Measurements from ENCODE around the gene BTBD2.

The BTBD2 gene

DNA sequence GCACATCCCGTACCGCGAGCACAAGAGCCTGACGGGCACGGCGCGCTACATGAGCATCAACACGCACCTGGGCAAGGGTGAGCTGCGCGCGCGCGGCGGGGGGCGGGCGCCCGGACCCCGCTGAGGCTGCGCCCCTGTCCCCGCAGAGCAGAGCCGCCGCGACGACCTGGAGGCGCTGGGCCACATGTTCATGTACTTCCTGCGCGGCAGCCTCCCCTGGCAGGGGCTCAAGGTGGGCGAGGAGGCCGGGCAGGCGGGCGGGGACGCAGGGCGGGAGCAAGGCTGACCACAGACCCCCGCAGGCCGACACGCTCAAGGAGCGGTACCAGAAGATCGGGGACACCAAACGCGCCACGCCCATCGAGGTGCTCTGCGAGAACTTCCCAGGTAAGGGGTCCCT is 36.5 kb downstream of the BTBD2 start:
- no peak for DNase-seq
- Histone ChIP-seq H3K9me3 (no peaks in the 10 kb centered on the region), H3K4me1 (no peaks in the 10 kb centered on the region), H3K27ac (no peak overlapping the region), H3K36me3 (peaks cover 41 to 87% (median 55%) of the 10 kb centered on the region in 3 donors), H3K4me3 (no peak overlapping the region), H3K27me3 (no peaks in the 10 kb centered on the region)
- intact Hi-C loops (cut with DNase I; ENCODE audit: low total_unique reads): no loop called here
- TF ChIP-seq, protein P1, sequence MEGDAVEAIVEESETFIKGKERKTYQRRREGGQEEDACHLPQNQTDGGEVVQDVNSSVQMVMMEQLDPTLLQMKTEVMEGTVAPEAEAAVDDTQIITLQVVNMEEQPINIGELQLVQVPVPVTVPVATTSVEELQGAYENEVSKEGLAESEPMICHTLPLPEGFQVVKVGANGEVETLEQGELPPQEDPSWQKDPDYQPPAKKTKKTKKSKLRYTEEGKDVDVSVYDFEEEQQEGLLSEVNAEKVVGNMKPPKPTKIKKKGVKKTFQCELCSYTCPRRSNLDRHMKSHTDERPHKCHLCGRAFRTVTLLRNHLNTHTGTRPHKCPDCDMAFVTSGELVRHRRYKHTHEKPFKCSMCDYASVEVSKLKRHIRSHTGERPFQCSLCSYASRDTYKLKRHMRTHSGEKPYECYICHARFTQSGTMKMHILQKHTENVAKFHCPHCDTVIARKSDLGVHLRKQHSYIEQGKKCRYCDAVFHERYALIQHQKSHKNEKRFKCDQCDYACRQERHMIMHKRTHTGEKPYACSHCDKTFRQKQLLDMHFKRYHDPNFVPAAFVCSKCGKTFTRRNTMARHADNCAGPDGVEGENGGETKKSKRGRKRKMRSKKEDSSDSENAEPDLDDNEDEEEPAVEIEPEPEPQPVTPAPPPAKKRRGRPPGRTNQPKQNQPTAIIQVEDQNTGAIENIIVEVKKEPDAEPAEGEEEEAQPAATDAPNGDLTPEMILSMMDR (IDR thresholded peaks at IDR 0.05): no peak

DNA sequence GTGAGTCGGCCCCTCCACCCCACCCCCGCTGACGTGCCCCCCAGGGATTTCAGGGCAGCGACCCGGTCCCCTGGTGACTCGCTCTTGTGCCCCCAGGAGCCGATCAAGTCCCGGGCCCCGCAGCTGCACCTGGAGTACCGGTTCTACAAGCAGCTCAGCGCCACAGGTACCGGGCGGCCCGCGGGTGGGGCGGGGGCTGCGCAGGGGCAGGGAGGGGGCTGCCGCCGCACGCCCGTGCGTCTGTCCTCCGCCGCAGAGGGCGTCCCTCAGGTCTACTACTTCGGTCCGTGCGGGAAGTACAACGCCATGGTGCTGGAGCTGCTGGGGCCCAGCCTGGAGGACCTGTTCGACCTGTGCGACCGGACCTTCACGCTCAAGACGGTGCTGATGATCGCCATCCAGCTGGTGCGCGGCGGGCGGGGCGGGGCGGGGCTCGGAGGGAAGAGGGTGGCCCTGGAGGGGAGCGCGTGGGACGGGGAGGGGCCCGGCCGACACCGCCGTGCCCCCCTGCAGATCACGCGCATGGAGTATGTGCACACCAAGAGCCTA is 37.1 kb downstream of the BTBD2 start:
- no peak overlapping the region for H3K27ac ChIP-seq
- H3K27me3 ChIP-seq: no peaks in the 10 kb centered on the region
- intact Hi-C loops (cut with DNase I; ENCODE audit: low total_unique reads): no loop called here
- DNase-seq: no peak
- H3K36me3 ChIP-seq: peaks cover 41 to 82% (median 55%) of the 10 kb centered on the region in 3 donors
- no peaks in the 10 kb centered on the region for H3K4me1 ChIP-seq
- TF ChIP-seq, protein P1 (IDR thresholded peaks at IDR 0.05): no peak
- no peak overlapping the region for H3K4me3 ChIP-seq
- no peaks in the 10 kb centered on the region for H3K9me3 ChIP-seq

DNA sequence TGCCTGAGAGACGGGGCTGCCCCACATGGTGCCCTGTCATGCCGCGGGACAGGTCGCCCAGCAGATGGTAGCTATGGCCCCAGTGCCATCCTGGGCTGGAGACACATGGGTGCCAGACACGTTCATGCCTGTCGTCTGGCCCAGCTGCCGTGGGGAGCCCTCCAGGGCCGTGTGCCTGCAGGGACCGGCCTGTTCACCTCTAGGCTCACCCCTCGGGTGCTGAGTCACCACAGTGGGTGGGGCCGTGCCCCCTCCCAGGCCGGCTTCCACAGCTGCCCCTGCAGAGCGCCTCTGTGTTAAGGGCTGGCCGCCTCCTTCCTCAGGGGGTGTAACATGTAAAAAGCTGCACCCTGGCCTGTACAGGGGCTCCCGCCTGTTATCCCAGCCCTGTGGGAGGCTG is 38.4 kb downstream of the BTBD2 start:
- Histone ChIP-seq H3K36me3 (peaks cover 38 to 77% (median 52%) of the 10 kb centered on the region in 3 donors), H3K4me3 (no peak overlapping the region), H3K27ac (no peak overlapping the region), H3K9me3 (no peaks in the 10 kb centered on the region), H3K4me1 (no peaks in the 10 kb centered on the region), H3K27me3 (no peaks in the 10 kb centered on the region)
- TF ChIP-seq, protein P1 (IDR thresholded peaks at IDR 0.05): no peak
- intact Hi-C loops (cut with DNase I; ENCODE audit: low total_unique reads): no loop called here
- DNase-seq: no peak

DNA sequence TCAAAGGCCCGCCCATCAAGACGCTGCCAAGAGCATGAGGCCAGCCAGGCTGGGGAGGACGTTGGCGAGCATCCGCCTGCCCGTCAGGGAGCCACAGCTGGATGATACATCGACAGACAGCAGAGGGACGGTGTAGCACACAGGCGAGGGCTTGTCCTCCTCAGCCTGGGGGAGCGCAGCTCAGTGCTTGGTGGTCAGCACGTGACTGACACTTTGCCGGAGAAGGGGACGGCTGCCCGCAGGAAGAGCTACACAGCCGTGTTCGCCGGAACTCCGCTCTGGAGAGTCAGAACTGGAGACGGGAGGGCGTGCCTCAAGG is 40.4 kb downstream of the BTBD2 start:
- Histone ChIP-seq H3K27me3 (no peaks in the 10 kb centered on the region), H3K27ac (no peak overlapping the region), H3K36me3 (peaks cover 18 to 71% (median 37%) of the 10 kb centered on the region in 3 donors), H3K4me1 (no peaks in the 10 kb centered on the region), H3K4me3 (no peak overlapping the region), H3K9me3 (no peaks in the 10 kb centered on the region)
- intact Hi-C loops (cut with DNase I; ENCODE audit: low total_unique reads): no loop called here
- TF ChIP-seq, protein P1 (IDR thresholded peaks at IDR 0.05): no peak
- no peak for DNase-seq

DNA sequence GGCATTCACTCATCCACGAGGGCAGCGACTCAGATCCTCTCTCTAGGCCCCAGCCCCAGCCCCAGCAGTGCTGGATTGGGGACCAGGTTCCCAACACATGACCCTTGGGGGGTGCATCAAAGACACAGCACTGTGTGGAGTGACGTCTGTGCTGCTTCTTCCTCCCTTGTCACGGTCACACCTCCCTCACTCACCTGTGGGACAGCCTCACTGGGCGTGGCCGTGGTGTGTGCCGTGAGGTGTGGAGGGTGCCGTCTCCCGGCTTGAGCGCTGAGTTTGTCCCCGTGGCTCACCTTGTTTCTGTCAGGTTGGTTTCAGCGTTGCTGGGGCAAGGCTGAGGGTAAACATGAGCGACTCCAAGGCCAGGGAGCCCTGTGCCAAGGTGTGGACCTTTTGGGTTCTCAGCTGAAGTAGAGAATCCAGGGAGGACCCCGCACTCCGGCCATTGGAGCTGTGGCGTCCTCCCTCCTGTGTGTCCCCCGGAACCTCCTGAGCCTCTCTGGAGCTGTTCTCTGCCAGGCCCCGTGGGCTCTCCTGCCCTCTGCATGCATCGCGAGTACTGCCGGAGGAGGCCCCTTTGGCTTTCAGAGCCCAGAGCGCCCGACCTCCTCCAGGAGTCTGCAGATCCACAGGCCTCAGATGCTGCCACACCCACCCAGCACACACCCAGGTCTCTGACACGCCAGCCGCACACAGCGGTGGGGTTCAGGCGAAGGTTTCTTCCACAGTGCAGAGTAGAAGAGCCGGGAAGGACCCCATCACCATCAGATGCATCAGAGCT is 40.9 kb downstream of the BTBD2 start:
- intact Hi-C loops (cut with DNase I; ENCODE audit: low total_unique reads): no loop called here
- Histone ChIP-seq H3K9me3 (no peaks in the 10 kb centered on the region), H3K4me3 (no peak overlapping the region), H3K4me1 (no peaks in the 10 kb centered on the region), H3K27me3 (no peaks in the 10 kb centered on the region), H3K27ac (no peak overlapping the region), H3K36me3 (peaks cover 13 to 71% (median 37%) of the 10 kb centered on the region in 3 donors)
- TF ChIP-seq, protein P1 (IDR thresholded peaks at IDR 0.05): no peak
- DNase-seq: no peak
